NCI-H1930 (cell line): ENCODE data around the gene INKA2.

Experiments
- DNase-seq, 2 experiments: peaks; one replicate each; lab custom pipeline; 2025; lab: John Stamatoyannopoulos, UW

Gene INKA2

GRCh38 chr1:111733183-111733991 lies 5.8 kb downstream of the INKA2 start:
- no peak for DNase-seq

- DNase-seq = no peak
These were observed 6.5 kb downstream of the INKA2 start for GRCh38 chr1:111732718-111733117.

- no peak for DNase-seq
These were observed 7.2 kb downstream of the INKA2 start for GRCh38 chr1:111731956-111732355.

GRCh38 chr1:111730706-111731105 lies 8.5 kb downstream of the INKA2 start:
- DNase-seq = no peak

GRCh38 chr1:111729946-111730681 lies 9.1 kb downstream of the INKA2 start:
- DNase-seq = no peak

- DNase-seq = no peak
These were observed 9.8 kb downstream of the INKA2 start for GRCh38 chr1:111729271-111729921.

GRCh38 chr1:111727056-111727455 lies 12.1 kb downstream of the INKA2 start:
- DNase-seq = no peak

- DNase-seq = no peak
These were observed 14.0 kb downstream of the INKA2 start for GRCh38 chr1:111725192-111725591.

GRCh38 chr1:111723871-111724270 lies 15.3 kb downstream of the INKA2 start:
- DNase-seq = no peak

- DNase-seq = no peak
These were observed 15.9 kb downstream of the INKA2 start for GRCh38 chr1:111723091-111723806.

GRCh38 chr1:111720977-111721786 lies 18.0 kb downstream of the INKA2 start:
- DNase-seq = no peak

GRCh38 chr1:111720274-111720976 lies 18.8 kb downstream of the INKA2 start:
- no peak for DNase-seq

GRCh38 chr1:111719674-111720132 lies 19.5 kb downstream of the INKA2 start:
- DNase-seq = no peak

- no peak for DNase-seq
These were observed 20.1 kb downstream of the INKA2 start for GRCh38 chr1:111719135-111719534.

- no peak for DNase-seq
These were observed 21.7 kb downstream of the INKA2 start for GRCh38 chr1:111717450-111717849.

- no peak for DNase-seq
These were observed 22.9 kb downstream of the INKA2 start for GRCh38 chr1:111716333-111716732.

- no peak for DNase-seq
These were observed 29.2 kb downstream of the INKA2 start for GRCh38 chr1:111709986-111710385.

GRCh38 chr1:111707906-111708305 lies 31.3 kb downstream of the INKA2 start:
- DNase-seq = no peak

- no peak for DNase-seq
These were observed 32.3 kb downstream of the INKA2 start for GRCh38 chr1:111706921-111707320.

- DNase-seq = no peak
These were observed 33.4 kb downstream of the INKA2 start for GRCh38 chr1:111705841-111706240.

- DNase-seq = no peak
These were observed 34.4 kb downstream of the INKA2 start for GRCh38 chr1:111704776-111705175.
